CD8-positive, alpha-beta memory T cell (primary cell): ENCODE results near the gene FAM53C. TPM values are rescaled to one million over a fixed set of nuclear protein-coding genes. Genes with fewer than 3 reads are reported as not detected.

Experiments used
- CTCF ChIA-PET: fragments of 350-600 bp; sonication (Branson Sonifier 250); formaldehyde crosslinking; loops from one replicate; lab custom pipeline; 2021; ENCODE audit warnings: antibody characterized with exemption; lab: Charles Lee
- POLR2A ChIA-PET: fragments of 350-600 bp; sonication (Branson Sonifier 250); formaldehyde crosslinking; loops from one replicate; lab custom pipeline; 2021; ENCODE audit warnings: antibody characterized with exemption; lab: Charles Lee
- DNase-seq, 5 donors: peaks; one replicate each; pipeline versions ENCODE4 v3.0.0 to v3.0.0-alpha.2; 2020 to 2022; ENCODE audit warnings: mixed read lengths in 1 of 5
- H3K27ac ChIP-seq: one replicate; pipeline ENCODE4 v1.7.0; 2013; ENCODE audit warnings: low read depth, mild to moderate bottlenecking, low read length, moderate library complexity
- H3K27me3 ChIP-seq: 2 replicates; pipeline ENCODE4 v1.7.0; 2013; ENCODE audit warnings: low read length, mild to moderate bottlenecking; ENCODE audit not compliant: insufficient read depth, poor library complexity, severe bottlenecking
- H3K36me3 ChIP-seq: 2 replicates; pipeline ENCODE4 v1.7.0; 2013; ENCODE audit warnings: mild to moderate bottlenecking, low read length, moderate library complexity; ENCODE audit not compliant: insufficient read depth
- H3K4me1 ChIP-seq: 2 replicates; pipeline ENCODE4 v1.7.0; 2013; ENCODE audit warnings: mild to moderate bottlenecking, low read length, moderate library complexity; ENCODE audit not compliant: insufficient read depth
- H3K4me3 ChIP-seq: 2 replicates; pipeline ENCODE4 v1.7.0; 2013; ENCODE audit warnings: mild to moderate bottlenecking, low read length
- H3K9me3 ChIP-seq: 2 replicates; pipeline ENCODE4 v1.7.0; 2013; ENCODE audit warnings: mild to moderate bottlenecking, low read length
- H3K27ac Mint-ChIP-seq, 8 donors: one replicate each; pipeline ENCODE4 v1.8.0; 2020 to 2021; ENCODE audit warnings: mixed read lengths in 8 of 8, mild to moderate bottlenecking in 6 of 8, inconsistent platforms in 3 of 8, moderate library complexity in 3 of 8
- H3K27me3 Mint-ChIP-seq, 2 donors: one replicate each; pipeline ENCODE4 v1.8.0; 2020 to 2021; ENCODE audit warnings: mixed read lengths in 2 of 2, mild to moderate bottlenecking in 1 of 2, moderate library complexity in 1 of 2
- H3K36me3 Mint-ChIP-seq, 3 donors: one replicate each; pipeline ENCODE4 v1.8.0; 2020 to 2021; ENCODE audit warnings: mixed read lengths in 3 of 3, inconsistent platforms in 1 of 3, mild to moderate bottlenecking in 1 of 3
- H3K4me1 Mint-ChIP-seq, 3 donors: one replicate each; pipeline ENCODE4 v1.8.0; 2020 to 2021; ENCODE audit warnings: mixed read lengths in 3 of 3, inconsistent platforms in 1 of 3, mild to moderate bottlenecking in 1 of 3
- H3K4me3 Mint-ChIP-seq, 7 donors: one replicate each; pipeline ENCODE4 v1.8.0; 2020 to 2021; ENCODE audit warnings: mixed read lengths in 7 of 7, mild to moderate bottlenecking in 6 of 7, moderate library complexity in 4 of 7, inconsistent platforms in 2 of 7
- H3K9me3 Mint-ChIP-seq, 5 donors: one replicate each; pipeline ENCODE4 v1.8.0; 2020 to 2022; ENCODE audit warnings: mixed read lengths in 5 of 5, mild to moderate bottlenecking in 3 of 5, moderate library complexity in 2 of 5, inconsistent platforms in 1 of 5
- polyA plus RNA-seq: library from polyadenylated mRNA; unstranded; fragments of 300-500 nt; fragmentation: Illumina TruSeq; gene quantifications from one replicate; pipeline ENCODE4 v1.2.3, GENCODE V29; 2021
- total RNA-seq, 2 experiments: library from RNA; stranded (reverse); gene quantifications; one replicate each; pipeline ENCODE4 v1.2.3, GENCODE V29; 2021

The FAM53C gene
- total and polyA plus RNA-seq, 3 experiments from 2014 or later: 20.6 to 32.2 (median 29.5) TPM

DNA sequence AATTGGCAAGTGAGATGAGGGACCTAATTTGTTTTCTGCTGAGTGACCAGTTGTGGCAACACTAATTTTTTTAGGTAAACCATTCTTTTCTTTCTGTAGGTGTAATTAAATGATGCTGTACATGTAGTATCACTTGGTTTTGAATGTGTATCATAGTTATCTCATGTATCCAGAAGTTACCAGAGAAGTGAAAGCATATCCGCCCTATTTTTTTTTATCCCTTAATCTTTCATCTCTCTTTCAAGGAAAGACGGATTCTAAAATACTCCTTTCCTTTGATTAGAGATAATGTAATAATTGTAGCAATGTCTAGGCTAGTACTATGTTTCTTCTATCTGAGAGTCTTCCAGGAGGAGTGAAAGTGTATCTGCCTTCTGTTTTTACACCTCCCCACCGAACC is 21.6 kb downstream of the FAM53C start:
- H3K4me1 Mint-ChIP-seq: peaks cover 46 to 67% (median 62%) of the 10 kb centered on the region in 3 donors

DNA sequence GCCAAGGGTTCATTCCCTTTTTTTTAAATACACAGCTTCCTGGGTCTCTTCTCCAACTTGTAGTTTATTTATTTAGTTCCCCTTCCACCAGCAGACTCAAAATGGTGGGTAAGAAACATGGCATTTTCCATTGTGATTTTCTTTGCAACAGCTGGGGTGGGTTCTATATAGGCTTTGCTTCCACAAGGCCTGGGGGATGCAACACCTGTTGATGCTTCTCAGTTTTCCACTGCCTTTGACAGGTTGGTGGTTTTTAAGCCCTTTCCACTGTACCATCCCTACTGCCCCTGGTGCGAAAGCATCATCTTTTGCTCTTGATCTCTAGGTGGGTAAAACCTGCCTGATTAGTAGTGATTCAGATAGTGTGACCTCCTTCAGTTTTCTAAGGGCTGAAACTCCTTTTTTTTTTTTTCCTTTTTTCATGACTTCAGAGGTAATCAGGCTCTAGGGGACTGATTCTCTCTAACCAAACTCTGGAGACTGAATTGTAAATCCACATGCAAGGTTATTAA is 22.9 kb downstream of the FAM53C start:
- ChIA-PET CTCF (no interaction called here), POLR2A (no interaction called here)
- H3K27ac Mint-ChIP-seq: peak overlapping the region in 5 of 8 donors; percentile 37 to 72 (median 38)
- no peak for DNase-seq
- peaks cover 0 to 15% (median 5%) of the 10 kb centered on the region in 3 donors for H3K36me3 Mint-ChIP-seq
- H3K27me3 ChIP-seq: no peaks in the 10 kb centered on the region
- H3K4me1 Mint-ChIP-seq: peaks cover 35 to 65% (median 54%) of the 10 kb centered on the region in 3 donors
- H3K9me3 Mint-ChIP-seq: no peaks in the 10 kb centered on the region
- peaks cover 16% of the 10 kb centered on the region for H3K4me1 ChIP-seq
- H3K4me3 Mint-ChIP-seq: peak overlapping the region in 3 of 7 donors; percentile 13 to 77 (median 45)
- no peak overlapping the region for H3K27ac ChIP-seq
- H3K36me3 ChIP-seq: no peaks in the 10 kb centered on the region
- no peak overlapping the region for H3K4me3 ChIP-seq
- H3K27me3 Mint-ChIP-seq: no peaks in the 10 kb centered on the region
- no peaks in the 10 kb centered on the region for H3K9me3 ChIP-seq

More for the DNA sequence above, 21.6 kb downstream of the FAM53C start:
- H3K4me3 Mint-ChIP-seq: peak overlapping the region in 1 of 7 donors; percentile 43
- H3K36me3 Mint-ChIP-seq: peaks cover 0 to 15% (median 5%) of the 10 kb centered on the region in 3 donors
- H3K9me3 Mint-ChIP-seq: no peaks in the 10 kb centered on the region
- Histone ChIP-seq H3K4me3 (no peak overlapping the region), H3K4me1 (peaks cover 28% of the 10 kb centered on the region), H3K27ac (no peak overlapping the region), H3K9me3 (no peaks in the 10 kb centered on the region), H3K36me3 (no peaks in the 10 kb centered on the region), H3K27me3 (no peaks in the 10 kb centered on the region)
- DNase-seq: no peak
- ChIA-PET CTCF (no interaction called here), POLR2A (no interaction called here)
- H3K27me3 Mint-ChIP-seq: no peaks in the 10 kb centered on the region
- H3K27ac Mint-ChIP-seq: peak overlapping the region in 3 of 8 donors; percentile 15 to 58 (median 41)

DNA sequence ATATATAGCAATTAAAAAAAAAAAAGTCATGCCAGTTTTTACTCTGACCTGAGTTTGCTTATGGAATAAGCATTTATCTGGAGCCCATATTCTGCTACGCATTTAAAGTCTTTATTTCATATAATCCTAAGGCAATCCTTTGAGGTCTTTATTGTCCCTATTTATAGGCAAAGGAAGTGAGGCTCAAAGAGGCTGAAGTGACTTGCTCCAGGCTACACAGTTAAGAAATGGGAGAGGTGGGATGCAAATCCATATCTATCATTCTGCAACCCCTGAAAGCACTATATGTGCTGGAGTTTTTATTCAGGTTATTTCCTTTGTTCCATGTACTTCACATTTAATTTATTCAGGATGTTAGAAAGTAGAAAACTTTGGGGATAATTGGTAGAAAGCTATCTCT is 26.5 kb downstream of the FAM53C start:
- Mint-ChIP-seq H3K27ac (no peak overlapping the region), H3K4me3 (no peak overlapping the region), H3K9me3 (no peaks in the 10 kb centered on the region), H3K27me3 (no peaks in the 10 kb centered on the region), H3K36me3 (peaks cover 0 to 15% (median 5%) of the 10 kb centered on the region in 3 donors), H3K4me1 (peaks cover 53 to 87% (median 74%) of the 10 kb centered on the region in 3 donors)
- Histone ChIP-seq H3K36me3 (no peaks in the 10 kb centered on the region), H3K9me3 (no peaks in the 10 kb centered on the region), H3K27ac (no peak overlapping the region), H3K4me3 (no peak overlapping the region), H3K27me3 (no peaks in the 10 kb centered on the region), H3K4me1 (peaks cover 39% of the 10 kb centered on the region)
- no peak for DNase-seq
- CTCF ChIA-PET: no interaction called here
- POLR2A ChIA-PET: no interaction called here

GRCh38 chr5:138366632-138367382 is 28.7 kb downstream of the FAM53C start:
- Histone ChIP-seq H3K4me1 (peaks cover 33% of the 10 kb centered on the region), H3K27me3 (no peaks in the 10 kb centered on the region), H3K9me3 (no peaks in the 10 kb centered on the region), H3K27ac (no peak overlapping the region), H3K4me3 (no peak overlapping the region), H3K36me3 (no peaks in the 10 kb centered on the region)
- ChIA-PET CTCF (interaction anchor here (4.1 kb wide), 1 partner anchor 14 kb away, joined by 27 read pairs; the partner anchor contains the start of gene KDM3B), POLR2A (no interaction called here)
- H3K4me3 Mint-ChIP-seq: peak overlapping the region in 4 of 7 donors; percentile 22 to 65 (median 26)
- H3K27ac Mint-ChIP-seq: peak overlapping the region in 3 of 8 donors; percentile 16 to 76 (median 24)
- peaks cover 0 to 13% (median 2%) of the 10 kb centered on the region in 3 donors for H3K36me3 Mint-ChIP-seq
- peaks cover 43 to 81% (median 61%) of the 10 kb centered on the region in 3 donors for H3K4me1 Mint-ChIP-seq
- no peaks in the 10 kb centered on the region for H3K27me3 Mint-ChIP-seq
- no peaks in the 10 kb centered on the region for H3K9me3 Mint-ChIP-seq
- DNase-seq: no peak

- Mint-ChIP-seq H3K27me3 (no peaks in the 10 kb centered on the region), H3K4me1 (peaks cover 41 to 72% (median 57%) of the 10 kb centered on the region in 3 donors), H3K9me3 (no peaks in the 10 kb centered on the region), H3K27ac (peak overlapping the region in 3 of 8 donors; percentile 3 to 89 (median 18)), H3K4me3 (peak overlapping the region in 1 of 7 donors; percentile 26), H3K36me3 (peaks cover 0 to 29% (median 1%) of the 10 kb centered on the region in 3 donors)
- POLR2A ChIA-PET: no interaction called here
- H3K9me3 ChIP-seq: no peaks in the 10 kb centered on the region
- CTCF ChIA-PET: interaction anchor here (4.1 kb wide), 1 partner anchor 16 kb away, joined by 27 read pairs; the partner anchor contains the start of gene KDM3B
- no peak for DNase-seq
- H3K27me3 ChIP-seq: no peaks in the 10 kb centered on the region
- H3K36me3 ChIP-seq: no peaks in the 10 kb centered on the region
- peaks cover 33% of the 10 kb centered on the region for H3K4me1 ChIP-seq
- no peak overlapping the region for H3K4me3 ChIP-seq
- no peak overlapping the region for H3K27ac ChIP-seq
These were observed 31.2 kb downstream of the FAM53C start for GRCh38 chr5:138369261-138369660.

GRCh38 chr5:138369706-138370105 is 31.6 kb downstream of the FAM53C start:
- Histone ChIP-seq H3K9me3 (no peaks in the 10 kb centered on the region), H3K27me3 (no peaks in the 10 kb centered on the region), H3K36me3 (no peaks in the 10 kb centered on the region), H3K27ac (no peak overlapping the region), H3K4me3 (no peak overlapping the region), H3K4me1 (peaks cover 33% of the 10 kb centered on the region)
- Mint-ChIP-seq H3K9me3 (no peaks in the 10 kb centered on the region), H3K27me3 (no peaks in the 10 kb centered on the region), H3K27ac (peak overlapping the region in 1 of 8 donors; percentile 18), H3K4me1 (peaks cover 40 to 68% (median 52%) of the 10 kb centered on the region in 3 donors), H3K36me3 (peaks cover 0 to 33% (median 2%) of the 10 kb centered on the region in 3 donors), H3K4me3 (no peak overlapping the region)
- CTCF ChIA-PET: interaction anchor here (1.8 to 4.1 kb wide), 2 partner anchors 17 kb away, joined by 12 to 27 read pairs; partner anchors contain the start of gene KDM3B
- DNase-seq: no peak
- POLR2A ChIA-PET: no interaction called here

DNA sequence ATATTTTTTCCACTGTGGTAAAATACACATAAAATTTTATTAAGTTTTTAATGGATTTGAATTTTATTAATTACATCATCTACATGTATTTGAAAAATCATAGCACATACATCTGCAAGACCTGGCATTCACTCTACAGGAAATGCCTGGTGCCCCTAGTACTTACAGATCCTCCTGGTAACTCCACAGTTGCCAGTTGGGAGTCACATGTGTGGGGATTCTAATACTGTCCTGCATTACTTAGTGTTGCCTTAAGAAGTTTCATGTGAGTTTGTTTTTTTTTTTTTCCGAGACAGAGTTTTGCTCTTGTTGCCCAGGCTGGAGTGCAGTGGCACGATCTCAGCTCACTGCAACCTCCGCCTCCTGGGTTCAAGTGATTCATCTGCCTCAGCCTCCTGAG is 32.5 kb downstream of the FAM53C start:
- no peak for DNase-seq
- no peak overlapping the region for H3K27ac ChIP-seq
- peak overlapping the region in 1 of 7 donors; percentile 32 for H3K4me3 Mint-ChIP-seq
- H3K4me1 Mint-ChIP-seq: peaks cover 39 to 61% (median 50%) of the 10 kb centered on the region in 3 donors
- ChIA-PET POLR2A (interaction anchor here (1.1 kb wide), 1 partner anchor 19 kb away, joined by 4 read pairs; no protein-coding TSS in a partner anchor), CTCF (interaction anchor here (1.0 to 1.8 kb wide), 3 partner anchors 11 to 18 kb away, joined by 4 to 12 read pairs (median 4); partner anchors contain the start of gene KDM3B)
- no peaks in the 10 kb centered on the region for H3K27me3 ChIP-seq
- no peaks in the 10 kb centered on the region for H3K27me3 Mint-ChIP-seq
- no peaks in the 10 kb centered on the region for H3K9me3 ChIP-seq
- peaks cover 33% of the 10 kb centered on the region for H3K4me1 ChIP-seq
- H3K27ac Mint-ChIP-seq: peak overlapping the region in 1 of 8 donors; percentile 61
- no peak overlapping the region for H3K4me3 ChIP-seq
- H3K9me3 Mint-ChIP-seq: no peaks in the 10 kb centered on the region
- H3K36me3 ChIP-seq: no peaks in the 10 kb centered on the region
- peaks cover 0 to 37% (median 5%) of the 10 kb centered on the region in 3 donors for H3K36me3 Mint-ChIP-seq
